ENCODE measurements around the gene RPS6KB2.
"Not testable (repeated sequence)": the region's sequence is repeated elsewhere in the genome, so short reads cannot be mapped to it uniquely, and the experiment has no call there.

Gene RPS6KB2

GRCh38 chr11:67442504-67443404, 14.5 kb downstream of the RPS6KB2 start:
- DNase-seq (ENCODE audit: low read depth in 2 of 2) = no peak

- DNase-seq (ENCODE audit: low read depth in 2 of 2) = no peak
These were observed 17.2 kb downstream of the RPS6KB2 start for GRCh38 chr11:67445515-67445914.

- DNase-seq (ENCODE audit: low read depth in 2 of 2) = no peak
These were observed 19.9 kb downstream of the RPS6KB2 start for GRCh38 chr11:67448220-67448609.

- DNase-seq (ENCODE audit: low read depth in 2 of 2) = no peak
These were observed 21.0 kb downstream of the RPS6KB2 start for GRCh38 chr11:67449116-67449844.

GRCh38 chr11:67450796-67451657, 22.7 kb downstream of the RPS6KB2 start:
- DNase-seq (ENCODE audit: low read depth in 2 of 2) = no peak

- no peak for DNase-seq (ENCODE audit: low read depth in 2 of 2)
These were observed 23.3 kb downstream of the RPS6KB2 start for GRCh38 chr11:67451658-67451976.

GRCh38 chr11:67452141-67452952, 24.1 kb downstream of the RPS6KB2 start, which contains the start of gene GPR152:
Gene GPR152, minus strand, starts transcription at chr11:67452729. Its CDS starts 5 bp downstream, at chr11:67452724.
- DNase-seq (ENCODE audit: low read depth in 2 of 2) = no peak

GRCh38 chr11:67453816-67454732, 25.8 kb downstream of the RPS6KB2 start:
- DNase-seq (ENCODE audit: low read depth in 2 of 2) = no peak

GRCh38 chr11:67455054-67455453, 26.8 kb downstream of the RPS6KB2 start, which contains the start of gene CABP4:
Gene CABP4, plus strand, starts transcription at chr11:67455354. Its CDS starts 70 bp downstream, at chr11:67455424.
- no peak for DNase-seq (ENCODE audit: low read depth in 2 of 2)

- no peak for DNase-seq (ENCODE audit: low read depth in 2 of 2)
These were observed 27.9 kb downstream of the RPS6KB2 start for GRCh38 chr11:67456068-67456705.

GRCh38 chr11:67457453-67457852, 29.2 kb downstream of the RPS6KB2 start:
- DNase-seq (ENCODE audit: low read depth in 2 of 2) = no peak

GRCh38 chr11:67458266-67458665, 30.0 kb downstream of the RPS6KB2 start:
- no peak for DNase-seq (ENCODE audit: low read depth in 2 of 2)

- no peak for DNase-seq (ENCODE audit: low read depth in 2 of 2)
These were observed 34.9 kb downstream of the RPS6KB2 start for GRCh38 chr11:67463186-67463585.

- no peak for DNase-seq (ENCODE audit: low read depth in 2 of 2)
These were observed 35.6 kb downstream of the RPS6KB2 start for GRCh38 chr11:67463680-67464410.

- DNase-seq (ENCODE audit: low read depth in 2 of 2) = peak; percentile 88 to 92
These were observed 36.3 kb downstream of the RPS6KB2 start for GRCh38 chr11:67464411-67465188.

- DNase-seq (ENCODE audit: low read depth in 2 of 2) = no peak
These were observed 36.9 kb downstream of the RPS6KB2 start for GRCh38 chr11:67465189-67465510.

- DNase-seq (ENCODE audit: low read depth in 2 of 2) = not testable (repeated sequence)
These were observed 37.2 kb downstream of the RPS6KB2 start for GRCh38 chr11:67465530-67465929.

- DNase-seq (ENCODE audit: low read depth in 2 of 2) = no peak
These were observed 38.1 kb downstream of the RPS6KB2 start for GRCh38 chr11:67466367-67466766.

All from stimulated activated CD4-positive, alpha-beta T cell treated with anti-CD3 and anti-CD28 coated beads, Interleukin-4, amount 100 ng/mL, for 48 hours (primary cell).